Stomach (tissue), 9 donors: ENCODE results near the gene CALML6. TPM values are rescaled to one million over a fixed set of nuclear protein-coding genes. Genes with fewer than 3 reads are reported as not detected.
A peak's percentile ranks its signal among the peaks of the same experiment; 100 is the strongest.

Source experiments
- DNase-seq, 2 donors: peaks; one replicate each; pipeline versions ENCODE4 v3.0.0 to v3.0.0-alpha.2; 2013 to 2019
- H3K27ac ChIP-seq, 5 donors: fragments of 200-600 bp in 4 of 5; sonication (generic) in 4 of 5; one replicate each; pipeline ENCODE4 v1.5.1; 2013 to 2019; ENCODE audit warnings: mild to moderate bottlenecking in 1 of 5, moderate library complexity in 1 of 5
- H3K27me3 ChIP-seq, 3 donors: fragments of 200-600 bp; sonication (generic); one replicate each; pipeline ENCODE4 v1.5.1; 2017 to 2019; ENCODE audit warnings: mixed run types in 1 of 3
- H3K36me3 ChIP-seq, 4 donors: fragments of 200-600 bp; sonication (generic); 1 replicate in 3 of 4; 2 replicates in 1 of 4; pipeline ENCODE4 v1.5.1; 2016 to 2019
- H3K4me1 ChIP-seq, 4 donors: fragments of 200-600 bp; sonication (generic); one replicate each; pipeline ENCODE4 v1.5.1; 2016 to 2019
- H3K4me3 ChIP-seq, 4 donors: fragments of 200-600 bp; sonication (generic) in 3 of 4; one replicate each; pipeline ENCODE4 v1.5.1; 2016 to 2019; ENCODE audit warnings: mild to moderate bottlenecking in 1 of 4
- H3K9me3 ChIP-seq, 4 donors: fragments of 200-600 bp; sonication (generic); one replicate each; pipeline ENCODE4 v1.5.1; 2016 to 2019
- CTCF ChIP-seq, 7 experiments: fragments of 450-650 bp in 4 of 7; fragments of 200-600 bp in 3 of 7; sonication (generic) in 3 of 7; IDR thresholded peaks; one replicate each; pipeline ENCODE4 v1.5.1; 2016 to 2019; ENCODE audit warnings: antibody characterized with exemption in 7 of 7, control low read depth in 2 of 7, mild to moderate bottlenecking in 1 of 7
- EP300 ChIP-seq: sonication (generic); formaldehyde crosslinking; IDR thresholded peaks from one replicate; pipeline ENCODE4 v1.6.1; 2017; ENCODE audit warnings: antibody characterized with exemption
- POLR2A ChIP-seq, 4 donors: fragments of 450-650 bp; IDR thresholded peaks; one replicate each; pipeline ENCODE4 v1.6.1; 2016; ENCODE audit warnings: antibody characterized with exemption in 4 of 4, control low read depth in 2 of 4, mild to moderate bottlenecking in 1 of 4, moderate library complexity in 1 of 4
- POLR2AphosphoS5 ChIP-seq, 3 donors: sonication (generic); formaldehyde crosslinking; IDR thresholded peaks; one replicate each; pipeline ENCODE4 v1.6.1; 2016; ENCODE audit warnings: antibody characterized with exemption in 3 of 3
- WGBS, 5 donors: extraction: QIAGEN DNeasy Blood & Tissue Kit in 3 of 5; methylation state at CpG; one replicate each; pipeline versions ENCODE4 v1.1.5 to v1.1.7; 2013 to 2018; 5-methylcytosine and 5-hydroxymethylcytosine counted together
- intact Hi-C: fragments of 100-400 bp; cut with DNase I; formaldehyde crosslinking; loops from one replicate; pipeline ENCODE4 v1.15.1; 2023; ENCODE audit warnings: low total_unique reads
- polyA plus RNA-seq, 3 donors: library from polyadenylated mRNA; stranded (reverse); fragments of 200-250 nt; gene quantifications; one replicate each; pipeline ENCODE4 v1.2.3, GENCODE V29; 2013
- total RNA-seq, 5 donors: library from RNA; depleted of rRNA; stranded (reverse); fragments of >200 nt; gene quantifications; one replicate each; pipeline versions ENCODE4 v1.1.0 to v1.2.3, GENCODE V29; 2014 to 2016
- donor health status: healthy with polysubstance abuse.
- donor health status: Bipolar disorder and iron deficiency.
- donor health status: healthy.

CALML6 gene
- total and polyA plus RNA-seq, 8 donors = 1.4 to 5.7 (median 2.6) TPM; not detected in 5

- no peak for DNase-seq
- Histone ChIP-seq H3K36me3 (no peaks in the 10 kb centered on the region), H3K27ac (no peak overlapping the region), H3K4me1 (peaks cover 19 to 24% (median 22%) of the 10 kb centered on the region in 4 donors), H3K4me3 (no peak overlapping the region), H3K9me3 (no peaks in the 10 kb centered on the region), H3K27me3 (peaks cover 0 to 19% (median 0%) of the 10 kb centered on the region in 3 donors)
- TF ChIP-seq POLR2AphosphoS5 (IDR thresholded peaks at IDR 0.05) (no peak), POLR2A (IDR thresholded peaks at IDR 0.05) (no peak), CTCF (IDR thresholded peaks at IDR 0.05) (no peak), EP300 (no peak)
- intact Hi-C loops = loop anchor here (10.0 kb wide), 1 partner anchor 138 kb away; no protein-coding TSS in a partner anchor
- WGBS, 5 donors = 90 to 98% (median 93%) methylated on average over 12 of the region's 12 CpGs
These were observed 11.8 kb upstream of the CALML6 start for GRCh38 chr1:1903224-1903623.

- Histone ChIP-seq H3K27ac (peak overlapping the region in 3 of 5 donors; percentile 4 to 23 (median 9)), H3K4me3 (no peak overlapping the region)
These were observed 8.6 kb upstream of the CALML6 start for GRCh38 chr1:1906185-1907097.

GRCh38 chr1:1907098-1907736 lies 7.8 kb upstream of the CALML6 start:
- intact Hi-C loops = loop anchor here (10.0 kb wide), 1 partner anchor 142 kb away; no protein-coding TSS in a partner anchor
- H3K27ac ChIP-seq = peak overlapping the region in 3 of 5 donors; percentile 4 to 96 (median 23)

More at GRCh38 chr1:1906185-1907097, 8.6 kb upstream of the CALML6 start:
- H3K9me3 ChIP-seq = no peaks in the 10 kb centered on the region
- H3K27me3 ChIP-seq = peaks cover 0 to 5% (median 0%) of the 10 kb centered on the region in 3 donors
- DNase-seq = peak; percentile 89 to 93
- 6 to 24% (median 20%) methylated on average over 12 to 15 of the region's 15 CpGs for whole genome bisulfite sequencing, 5 donors
- TF ChIP-seq POLR2AphosphoS5 (IDR thresholded peaks at IDR 0.05) = peak; percentile 22 to 90 (median 63)
- peak in 5 of 7 experiments; percentile 83 to 97 (median 91) for TF ChIP-seq CTCF (IDR thresholded peaks at IDR 0.05)
- no peak for TF ChIP-seq EP300
- no peak for TF ChIP-seq POLR2A (IDR thresholded peaks at IDR 0.05)
- no peaks in the 10 kb centered on the region for H3K36me3 ChIP-seq
- H3K4me1 ChIP-seq = peaks cover 26 to 39% (median 37%) of the 10 kb centered on the region in 4 donors
- intact Hi-C loops = loop anchor here (10.0 kb wide), 1 partner anchor 142 kb away; no protein-coding TSS in a partner anchor

More at GRCh38 chr1:1907098-1907736, 7.8 kb upstream of the CALML6 start:
- H3K4me1 ChIP-seq = peaks cover 26 to 39% (median 37%) of the 10 kb centered on the region in 4 donors
- H3K4me3 ChIP-seq = no peak overlapping the region
- 29 to 67% (median 60%) methylated on average over 2 to 8 of the region's 8 CpGs for WGBS, 5 donors
- no peaks in the 10 kb centered on the region for H3K36me3 ChIP-seq
- peak; percentile 58 to 63 for DNase-seq
- H3K27me3 ChIP-seq = no peaks in the 10 kb centered on the region
- H3K9me3 ChIP-seq = no peaks in the 10 kb centered on the region
- TF ChIP-seq POLR2AphosphoS5 (IDR thresholded peaks at IDR 0.05) (no peak), POLR2A (IDR thresholded peaks at IDR 0.05) (no peak), CTCF (IDR thresholded peaks at IDR 0.05) (no peak), EP300 (no peak)
